Gastroesophageal sphincter (tissue), 3 donors: Measurements from ENCODE around the gene MUC5AC.

ENCODE experiments used
- CTCF ChIP-seq, 4 experiments: fragments of 200-600 bp in 2 of 4; fragments of 450-650 bp in 2 of 4; sonication (generic) in 1 of 4; IDR thresholded peaks; one replicate each; pipeline ENCODE4 v1.5.1; 2017 to 2019; ENCODE audit warnings: antibody characterized with exemption in 4 of 4, mild to moderate bottlenecking in 2 of 4, moderate library complexity in 2 of 4
- EP300 ChIP-seq: sonication (generic); formaldehyde crosslinking; IDR thresholded peaks from one replicate; pipeline ENCODE4 v1.6.1; 2017; ENCODE audit warnings: antibody characterized with exemption, mild to moderate bottlenecking
- POLR2A ChIP-seq, 2 donors: fragments of 450-650 bp; IDR thresholded peaks; one replicate each; pipeline ENCODE4 v1.6.1; 2017; ENCODE audit warnings: antibody characterized with exemption in 2 of 2, mild to moderate bottlenecking in 2 of 2, moderate library complexity in 1 of 2
- POLR2AphosphoS5 ChIP-seq: sonication (generic); formaldehyde crosslinking; IDR thresholded peaks from one replicate; pipeline ENCODE4 v1.6.1; 2017; ENCODE audit warnings: antibody characterized with exemption

GRCh38 chr11:1203505-1204271 is 45.9 kb downstream of the MUC5AC start:
- TF ChIP-seq CTCF (IDR thresholded peaks at IDR 0.05) (no peak), POLR2AphosphoS5 (no peak), POLR2A (IDR thresholded peaks at IDR 0.05) (no peak), EP300 (no peak)
